ENCODE results near the gene NCAM2. TPM values are rescaled to one million over a fixed set of nuclear protein-coding genes. Genes with fewer than 3 reads are reported as not detected.

Gene NCAM2
- total RNA-seq, 2 experiments from 2014 or later = not detected

DNA sequence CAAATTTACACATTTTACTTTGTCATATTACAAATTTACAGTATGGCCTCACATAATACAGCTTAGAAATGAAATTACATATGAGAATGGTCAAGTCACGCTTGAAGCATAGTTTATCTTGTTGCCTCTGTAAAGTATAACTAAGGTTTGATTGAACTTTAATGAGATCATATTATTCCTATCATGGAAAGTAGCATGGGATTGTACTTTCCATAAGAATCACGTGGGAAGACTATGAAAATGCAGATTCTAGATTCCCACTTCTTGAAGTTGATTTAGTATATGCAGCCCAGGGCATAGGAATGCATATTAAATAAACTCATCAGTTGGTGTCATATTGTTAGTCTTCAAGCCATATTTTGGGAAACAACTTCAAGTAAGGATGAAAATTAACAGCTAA lies 342.8 kb downstream of the NCAM2 start:
- Mint-ChIP-seq H3K27me3 (no peaks in the 10 kb centered on the region), H3K36me3 (no peaks in the 10 kb centered on the region), H3K9me3 (peaks cover 22% of the 10 kb centered on the region), H3K4me1 (ENCODE audit: low read depth) (no peaks in the 10 kb centered on the region), H3K4me3 (no peak overlapping the region), H3K27ac (no peak overlapping the region)
- ChIA-PET CTCF (no interaction called here), POLR2A (no interaction called here)
- DNase-seq = no peak
- intact Hi-C loops (cut with micrococcal nuclease) = no loop called here

DNA sequence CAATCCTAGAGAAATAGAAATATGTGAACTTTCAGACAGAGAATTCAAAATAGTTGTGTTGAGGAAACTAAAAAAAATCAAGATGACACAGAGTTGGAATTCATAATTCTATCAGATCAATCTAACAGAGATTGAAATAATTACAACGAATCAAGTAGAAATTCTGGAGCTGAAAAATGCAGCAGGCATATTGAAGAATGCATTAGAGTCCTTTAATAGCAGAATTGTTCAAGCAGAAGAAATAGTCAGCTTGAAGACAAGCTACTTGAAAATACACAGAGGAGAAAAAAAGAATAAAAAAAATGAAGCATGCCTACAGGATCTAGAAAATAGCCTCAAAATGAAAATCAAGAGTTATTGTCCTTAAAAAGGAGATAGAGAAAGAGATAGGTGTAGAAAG lies 347.1 kb downstream of the NCAM2 start:
- no peak for DNase-seq
- intact Hi-C loops (cut with micrococcal nuclease) = no loop called here
- Mint-ChIP-seq H3K27me3 (no peaks in the 10 kb centered on the region), H3K4me3 (no peak overlapping the region), H3K27ac (no peak overlapping the region), H3K4me1 (ENCODE audit: low read depth) (no peaks in the 10 kb centered on the region), H3K36me3 (no peaks in the 10 kb centered on the region), H3K9me3 (peaks cover 35% of the 10 kb centered on the region)
- ChIA-PET CTCF (no interaction called here), POLR2A (no interaction called here)

DNA sequence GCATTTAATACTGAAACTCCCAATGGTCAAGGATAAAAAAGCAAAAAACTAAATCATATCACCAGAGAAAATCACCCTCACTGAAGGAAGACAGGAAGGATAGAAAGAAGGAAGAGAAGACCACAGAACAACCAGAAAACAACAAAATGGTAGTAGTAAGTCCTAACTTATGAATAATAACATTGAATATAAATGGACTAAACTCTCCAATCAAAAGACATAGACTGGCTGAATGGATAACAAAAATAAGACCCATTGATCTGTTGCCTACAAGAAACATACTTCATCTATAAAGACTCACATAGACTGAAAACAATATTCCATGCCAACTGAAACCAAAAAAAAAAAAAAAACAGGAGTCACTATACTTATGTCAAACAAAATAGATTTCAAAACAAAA lies 347.7 kb downstream of the NCAM2 start:
- Mint-ChIP-seq H3K9me3 (peaks cover 35% of the 10 kb centered on the region), H3K4me3 (no peak overlapping the region), H3K4me1 (ENCODE audit: low read depth) (no peaks in the 10 kb centered on the region), H3K27me3 (no peaks in the 10 kb centered on the region), H3K36me3 (no peaks in the 10 kb centered on the region), H3K27ac (no peak overlapping the region)
- ChIA-PET POLR2A (no interaction called here), CTCF (no interaction called here)
- intact Hi-C loops (cut with micrococcal nuclease) = no loop called here
- DNase-seq = no peak

DNA sequence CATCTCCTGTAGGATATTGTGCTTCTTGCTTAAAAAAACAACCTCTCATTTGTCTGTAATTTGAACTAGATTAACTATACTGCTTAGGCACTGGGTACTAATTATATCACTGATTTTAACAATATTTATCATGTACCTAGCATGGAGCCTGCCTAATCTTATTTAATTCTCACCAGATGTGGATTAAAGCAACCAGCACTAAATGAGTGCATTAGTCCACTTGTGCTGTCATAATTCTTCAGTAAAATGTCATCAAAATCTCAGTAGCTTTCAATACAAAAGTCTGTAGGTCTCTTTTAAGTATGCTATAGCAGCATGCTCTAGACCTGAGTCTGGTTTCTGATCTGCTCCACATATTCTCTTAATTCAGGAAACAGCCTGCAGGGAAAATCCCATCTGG lies 368.1 kb downstream of the NCAM2 start:
- ChIA-PET CTCF (no interaction called here), POLR2A (no interaction called here)
- Mint-ChIP-seq H3K36me3 (no peaks in the 10 kb centered on the region), H3K4me1 (ENCODE audit: low read depth) (no peaks in the 10 kb centered on the region), H3K4me3 (no peak overlapping the region), H3K27ac (no peak overlapping the region), H3K9me3 (peaks cover 12% of the 10 kb centered on the region), H3K27me3 (no peaks in the 10 kb centered on the region)
- DNase-seq = no peak
- intact Hi-C loops (cut with micrococcal nuclease) = no loop called here

DNA sequence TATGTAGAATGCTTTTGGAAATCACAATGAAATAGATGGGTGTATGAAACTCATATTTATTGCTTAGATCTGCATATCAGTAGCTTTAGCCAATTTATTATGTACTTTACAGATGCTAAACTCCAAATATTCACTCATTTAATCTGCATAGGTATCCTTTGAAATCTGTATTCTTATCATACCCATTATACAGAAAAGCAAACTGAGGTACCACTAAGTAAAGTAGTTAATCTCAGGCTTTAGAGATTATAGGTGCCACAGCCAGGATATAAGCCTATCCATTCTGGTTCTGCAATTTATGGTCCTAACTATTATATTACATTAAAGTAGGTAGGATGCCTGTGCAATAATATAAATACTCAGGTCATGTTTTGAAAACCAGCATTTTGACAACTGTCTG lies 369.4 kb downstream of the NCAM2 start:
- Mint-ChIP-seq H3K4me3 (no peak overlapping the region), H3K36me3 (no peaks in the 10 kb centered on the region), H3K4me1 (ENCODE audit: low read depth) (no peaks in the 10 kb centered on the region), H3K27me3 (no peaks in the 10 kb centered on the region), H3K27ac (no peak overlapping the region), H3K9me3 (peaks cover 12% of the 10 kb centered on the region)
- no peak for DNase-seq
- POLR2A ChIA-PET = no interaction called here
- intact Hi-C loops (cut with micrococcal nuclease) = no loop called here
- CTCF ChIA-PET = no interaction called here

DNA sequence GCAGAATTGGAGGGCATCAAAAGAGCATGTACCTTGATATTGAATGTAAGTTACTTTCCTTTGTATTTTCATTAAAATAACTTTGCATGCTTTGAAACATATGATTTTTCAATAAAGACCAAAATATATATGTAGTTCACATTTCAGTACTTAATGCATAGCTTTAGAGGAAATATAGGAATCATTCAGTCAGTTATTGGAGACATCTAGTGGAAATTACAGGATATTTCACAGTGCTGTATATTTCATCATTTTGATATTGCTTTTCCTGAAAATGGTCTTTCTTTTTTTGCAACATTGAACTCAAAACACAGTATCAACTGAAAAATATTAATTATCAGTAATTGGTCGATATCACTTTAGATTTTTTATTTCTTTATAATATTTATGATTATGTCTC lies 375.8 kb downstream of the NCAM2 start:
- Mint-ChIP-seq H3K36me3 (no peaks in the 10 kb centered on the region), H3K4me1 (ENCODE audit: low read depth) (no peaks in the 10 kb centered on the region), H3K9me3 (peaks cover 4% of the 10 kb centered on the region), H3K27ac (no peak overlapping the region), H3K27me3 (no peaks in the 10 kb centered on the region), H3K4me3 (no peak overlapping the region)
- ChIA-PET CTCF (no interaction called here), POLR2A (no interaction called here)
- no peak for DNase-seq
- intact Hi-C loops (cut with micrococcal nuclease) = no loop called here

DNA sequence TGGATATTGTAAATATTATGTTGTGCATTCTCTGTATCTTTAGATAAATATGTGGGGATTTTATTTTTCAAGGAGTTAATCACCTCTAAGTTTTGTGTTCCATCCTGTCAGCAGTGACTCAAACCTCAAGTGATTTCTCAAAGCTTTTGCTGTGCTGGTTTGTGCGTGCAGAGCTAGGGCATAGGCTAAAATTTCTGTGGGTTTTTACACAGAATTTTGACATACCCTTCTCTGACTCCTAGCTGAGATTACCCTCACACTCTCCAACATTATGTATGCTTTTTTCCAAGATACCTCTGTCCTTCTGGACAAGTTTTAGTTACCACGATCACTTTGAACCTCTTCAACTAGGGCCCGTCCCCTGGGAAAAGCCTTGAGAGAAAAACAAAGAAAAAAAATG lies 384.9 kb downstream of the NCAM2 start:
- no peaks in the 10 kb centered on the region for H3K36me3 Mint-ChIP-seq
- H3K27me3 Mint-ChIP-seq = no peaks in the 10 kb centered on the region
- no peaks in the 10 kb centered on the region for H3K4me1 Mint-ChIP-seq (ENCODE audit: low read depth)
- H3K9me3 Mint-ChIP-seq = peaks cover 5% of the 10 kb centered on the region
- H3K27ac Mint-ChIP-seq = no peak overlapping the region
- intact Hi-C loops (cut with micrococcal nuclease) = no loop called here
- POLR2A ChIA-PET = no interaction called here
- no peak overlapping the region for H3K4me3 Mint-ChIP-seq
- CTCF ChIA-PET = no interaction called here
- no peak for DNase-seq

DNA sequence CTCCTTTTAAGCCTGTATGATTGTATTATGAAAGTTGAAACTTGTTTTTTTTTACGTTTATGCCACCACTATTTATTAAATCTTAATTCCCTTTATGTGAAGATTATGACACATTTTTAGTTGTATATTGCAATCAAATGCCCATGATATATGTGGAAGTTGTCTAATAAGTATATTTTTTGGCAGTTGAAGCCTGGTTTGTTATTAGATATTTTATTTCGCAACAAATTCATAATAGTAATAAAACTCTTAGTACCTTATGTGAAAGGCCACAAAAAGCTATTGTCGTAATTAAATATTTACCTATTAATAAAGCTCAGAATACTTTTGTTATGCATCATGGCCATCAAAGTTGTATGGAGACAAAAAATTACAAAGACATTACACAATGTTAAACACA lies 386.8 kb downstream of the NCAM2 start:
- Mint-ChIP-seq H3K4me1 (ENCODE audit: low read depth) (no peaks in the 10 kb centered on the region), H3K9me3 (peaks cover 9% of the 10 kb centered on the region), H3K36me3 (no peaks in the 10 kb centered on the region), H3K27ac (no peak overlapping the region), H3K27me3 (no peaks in the 10 kb centered on the region), H3K4me3 (no peak overlapping the region)
- DNase-seq = no peak
- intact Hi-C loops (cut with micrococcal nuclease) = no loop called here
- CTCF ChIA-PET = no interaction called here
- POLR2A ChIA-PET = no interaction called here

DNA sequence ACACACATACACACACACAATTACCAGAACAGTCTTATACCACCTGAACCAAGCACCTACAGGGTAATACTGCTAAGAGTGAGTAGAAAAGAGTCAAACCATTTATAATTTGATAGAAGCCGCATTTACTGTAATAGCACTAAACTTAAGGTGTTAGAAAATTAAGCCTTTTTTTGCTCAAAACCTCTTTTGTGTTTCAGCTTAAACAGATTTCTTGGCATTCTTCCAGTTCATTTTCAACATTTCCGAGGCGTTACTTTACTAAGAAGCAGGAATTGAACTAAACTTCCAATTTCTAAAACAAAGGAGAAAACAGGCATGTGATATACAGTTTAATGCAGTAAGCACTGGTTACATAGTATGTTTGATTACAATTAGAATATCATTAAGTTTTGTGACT lies 387.2 kb downstream of the NCAM2 start:
- no peak for DNase-seq
- Mint-ChIP-seq H3K36me3 (no peaks in the 10 kb centered on the region), H3K4me3 (no peak overlapping the region), H3K27me3 (no peaks in the 10 kb centered on the region), H3K4me1 (ENCODE audit: low read depth) (no peaks in the 10 kb centered on the region), H3K9me3 (peaks cover 11% of the 10 kb centered on the region), H3K27ac (no peak overlapping the region)
- ChIA-PET POLR2A (no interaction called here), CTCF (no interaction called here)
- intact Hi-C loops (cut with micrococcal nuclease) = no loop called here

DNA sequence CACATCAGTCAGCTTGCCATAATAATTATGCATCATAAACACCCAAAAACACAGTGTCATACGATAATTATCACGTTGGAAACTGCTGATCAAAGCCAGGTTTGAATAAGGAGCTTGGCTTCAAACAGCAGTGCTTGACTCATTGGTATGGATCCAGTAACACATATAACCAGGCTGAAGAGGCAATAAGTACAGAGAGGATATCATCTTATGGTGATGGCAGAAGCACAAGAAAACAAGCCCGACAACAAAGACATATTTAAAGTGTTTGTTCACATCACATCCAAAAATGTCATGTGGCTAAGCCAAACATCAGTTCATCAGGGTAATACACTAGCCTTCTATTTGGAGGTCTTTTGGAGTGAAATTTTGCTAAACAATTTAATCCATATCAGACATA lies 389.7 kb downstream of the NCAM2 start:
- CTCF ChIA-PET = no interaction called here
- POLR2A ChIA-PET = no interaction called here
- H3K27ac Mint-ChIP-seq = no peak overlapping the region
- H3K27me3 Mint-ChIP-seq = no peaks in the 10 kb centered on the region
- H3K4me3 Mint-ChIP-seq = no peak overlapping the region
- intact Hi-C loops (cut with micrococcal nuclease) = no loop called here
- DNase-seq = no peak
- H3K9me3 Mint-ChIP-seq = peaks cover 18% of the 10 kb centered on the region
- no peaks in the 10 kb centered on the region for H3K4me1 Mint-ChIP-seq (ENCODE audit: low read depth)
- no peaks in the 10 kb centered on the region for H3K36me3 Mint-ChIP-seq

DNA sequence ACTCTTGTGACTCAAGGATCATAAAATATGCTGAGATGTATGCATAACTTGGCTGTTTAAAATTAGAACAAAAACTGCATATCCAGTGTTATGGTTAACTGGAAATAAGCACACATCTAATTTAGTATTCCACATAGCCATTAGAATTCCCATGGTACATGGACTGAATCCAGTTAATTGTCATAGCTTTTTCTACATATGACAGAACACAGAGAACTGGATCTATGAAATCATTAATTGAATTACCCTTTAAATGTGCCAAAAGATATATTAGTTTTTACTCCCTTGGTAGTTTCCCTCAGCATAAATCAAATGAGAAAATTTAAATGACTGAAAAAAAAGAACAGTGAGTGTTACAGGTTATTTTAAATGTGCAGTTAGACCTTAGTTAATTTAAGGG lies 395.9 kb downstream of the NCAM2 start:
- Mint-ChIP-seq H3K36me3 (no peaks in the 10 kb centered on the region), H3K27ac (no peak overlapping the region), H3K4me3 (no peak overlapping the region), H3K27me3 (no peaks in the 10 kb centered on the region), H3K9me3 (peaks cover 32% of the 10 kb centered on the region), H3K4me1 (ENCODE audit: low read depth) (no peaks in the 10 kb centered on the region)
- POLR2A ChIA-PET = no interaction called here
- no peak for DNase-seq
- CTCF ChIA-PET = no interaction called here
- intact Hi-C loops (cut with micrococcal nuclease) = no loop called here

DNA sequence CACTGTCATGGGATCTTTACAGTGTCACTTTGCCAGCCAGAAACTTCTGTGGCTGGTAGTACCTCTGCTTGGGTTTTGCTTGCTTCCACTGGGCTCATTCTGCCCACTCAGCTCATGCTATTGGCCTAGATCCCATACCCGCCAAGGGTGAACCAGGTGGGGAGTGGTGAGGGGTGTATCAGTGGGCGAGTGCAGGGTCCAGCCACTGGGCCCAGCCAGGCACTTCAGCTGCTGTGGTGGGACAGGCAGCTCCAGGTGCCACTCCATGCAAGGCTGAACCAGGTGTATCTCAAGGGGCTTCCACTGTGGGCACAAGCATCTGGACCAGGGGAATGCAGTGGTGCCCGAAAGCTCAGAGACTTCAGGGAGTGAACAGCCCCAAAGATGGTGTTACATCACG lies 398.2 kb downstream of the NCAM2 start:
- Mint-ChIP-seq H3K36me3 (no peaks in the 10 kb centered on the region), H3K27ac (no peak overlapping the region), H3K4me1 (ENCODE audit: low read depth) (no peaks in the 10 kb centered on the region), H3K9me3 (peaks cover 32% of the 10 kb centered on the region), H3K4me3 (no peak overlapping the region), H3K27me3 (no peaks in the 10 kb centered on the region)
- ChIA-PET CTCF (no interaction called here), POLR2A (no interaction called here)
- intact Hi-C loops (cut with micrococcal nuclease) = no loop called here
- no peak for DNase-seq

DNA sequence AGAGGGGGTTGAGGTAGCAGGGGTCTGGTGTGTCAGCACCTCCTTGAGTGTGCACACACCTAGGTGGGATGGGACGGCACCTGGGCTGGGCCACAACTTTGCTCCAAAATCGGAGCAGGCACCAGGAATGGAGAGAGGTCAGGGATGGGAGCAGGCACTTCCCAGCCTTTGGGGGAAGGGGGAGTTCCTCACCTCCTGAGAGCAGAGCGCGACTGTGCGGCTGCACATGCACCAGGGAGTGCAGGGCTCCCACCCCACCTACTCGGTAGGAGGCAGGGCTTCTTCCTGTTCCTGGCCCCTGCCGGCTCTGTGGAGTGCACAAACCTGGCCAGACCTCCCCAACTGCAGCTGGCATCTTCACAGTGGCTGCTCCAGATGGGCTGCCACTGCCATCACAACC lies 399.3 kb downstream of the NCAM2 start:
- no peaks in the 10 kb centered on the region for H3K36me3 Mint-ChIP-seq
- H3K27me3 Mint-ChIP-seq = no peaks in the 10 kb centered on the region
- ChIA-PET CTCF (no interaction called here), POLR2A (no interaction called here)
- H3K4me3 Mint-ChIP-seq = no peak overlapping the region
- intact Hi-C loops (cut with micrococcal nuclease) = no loop called here
- H3K27ac Mint-ChIP-seq = no peak overlapping the region
- H3K4me1 Mint-ChIP-seq (ENCODE audit: low read depth) = no peaks in the 10 kb centered on the region
- H3K9me3 Mint-ChIP-seq = peaks cover 34% of the 10 kb centered on the region
- no peak for DNase-seq

DNA sequence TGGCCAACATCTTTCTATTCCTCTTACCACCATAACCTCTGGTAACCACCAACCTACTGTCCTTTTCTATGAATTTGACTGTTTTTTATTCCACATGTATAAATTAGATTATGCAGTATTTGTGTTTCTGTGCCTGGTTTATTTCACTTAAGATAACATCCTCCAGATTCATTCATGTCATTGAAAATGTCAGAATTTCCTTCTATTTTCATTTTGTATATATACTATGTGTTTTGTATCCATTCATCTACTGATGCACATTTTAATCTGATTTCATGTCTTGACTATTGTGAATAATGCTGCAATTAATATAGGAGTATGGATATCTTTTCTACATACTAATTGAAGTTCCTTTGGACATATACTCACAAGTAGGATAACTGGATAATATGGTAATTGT lies 403.2 kb downstream of the NCAM2 start:
- CTCF ChIA-PET = no interaction called here
- H3K4me1 Mint-ChIP-seq (ENCODE audit: low read depth) = no peaks in the 10 kb centered on the region
- DNase-seq = no peak
- intact Hi-C loops (cut with micrococcal nuclease) = no loop called here
- POLR2A ChIA-PET = no interaction called here
- H3K27me3 Mint-ChIP-seq = no peaks in the 10 kb centered on the region
- no peak overlapping the region for H3K4me3 Mint-ChIP-seq
- no peak overlapping the region for H3K27ac Mint-ChIP-seq
- H3K9me3 Mint-ChIP-seq = peaks cover 31% of the 10 kb centered on the region
- no peaks in the 10 kb centered on the region for H3K36me3 Mint-ChIP-seq
